KMS-11 (cell line): Measurements from ENCODE around the gene TTC16.

Experiments
- H2AFZ ChIP-seq: fragments of 200-600 bp; sonication (generic); 2 replicates; pipeline ENCODE4 v1.6.1; 2016; ENCODE audit warnings: antibody characterized with exemption, mixed run types, low read depth
- H3K27ac ChIP-seq: fragments of 200-600 bp; sonication (generic); 2 replicates; pipeline ENCODE4 v1.6.1; 2016; ENCODE audit warnings: mild to moderate bottlenecking, mixed run types
- H3K27me3 ChIP-seq: fragments of 200-600 bp; sonication (generic); 2 replicates; pipeline ENCODE4 v1.6.1; 2017; ENCODE audit warnings: mild to moderate bottlenecking, low read depth, mixed run types, moderate library complexity; ENCODE audit not compliant: insufficient read depth
- H3K36me3 ChIP-seq: fragments of 200-600 bp; sonication (generic); 2 replicates; pipeline ENCODE4 v1.6.1; 2017; ENCODE audit warnings: mild to moderate bottlenecking, mixed run types; ENCODE audit not compliant: insufficient read depth
- H3K4me1 ChIP-seq: fragments of 200-600 bp; sonication (generic); 2 replicates; pipeline ENCODE4 v1.6.1; 2016; ENCODE audit warnings: mild to moderate bottlenecking, low read depth, mixed run types; ENCODE audit not compliant: poor library complexity, severe bottlenecking
- H3K4me2 ChIP-seq: fragments of 200-600 bp; sonication (generic); 2 replicates; pipeline ENCODE4 v1.7.0; 2016; ENCODE audit warnings: mild to moderate bottlenecking, mixed run types
- H3K4me3 ChIP-seq: fragments of 200-600 bp; sonication (generic); IDR thresholded peaks from 2 replicates; pipeline ENCODE4 v1.6.1; 2017; ENCODE audit warnings: low read depth, low read length, mixed read lengths; ENCODE audit not compliant: insufficient read depth
- H3K79me2 ChIP-seq: fragments of 200-600 bp; sonication (generic); 2 replicates; pipeline ENCODE4 v1.6.1; 2016; ENCODE audit warnings: low read depth, mixed run types; ENCODE audit not compliant: insufficient read depth
- H3K9ac ChIP-seq: fragments of 200-600 bp; sonication (generic); 2 replicates; pipeline ENCODE4 v1.6.1; 2016; ENCODE audit warnings: mild to moderate bottlenecking, mixed run types
- H4K20me1 ChIP-seq: fragments of 200-600 bp; sonication (generic); 2 replicates; pipeline ENCODE4 v1.6.1; 2016; ENCODE audit warnings: mild to moderate bottlenecking, mixed run types; ENCODE audit not compliant: insufficient read depth
- CTCF ChIP-seq: fragments of 200-600 bp; sonication (generic); conservative IDR thresholded peaks from 2 replicates; pipeline ENCODE4 v1.6.1; 2017; ENCODE audit warnings: low read depth, mild to moderate bottlenecking, antibody characterized with exemption, low read length, moderate library complexity, mixed read lengths

TTC16 gene

GRCh38 chr9:127682351-127683136 is 33.3 kb upstream of the TTC16 start:
- Histone ChIP-seq H3K79me2 (no peaks in the 10 kb centered on the region), H3K4me2 (no peak overlapping the region), H3K27ac (no peak overlapping the region), H3K9ac (no peak overlapping the region), H3K27me3 (no peaks in the 10 kb centered on the region), H3K4me1 (no peaks in the 10 kb centered on the region), H4K20me1 (no peaks in the 10 kb centered on the region), H3K36me3 (no peaks in the 10 kb centered on the region), H3K4me3 (no peak overlapping the region), H2AFZ (no peak overlapping the region)
- no peak for TF ChIP-seq CTCF

- Histone ChIP-seq H3K4me2 (no peak overlapping the region), H3K27ac (no peak overlapping the region), H3K79me2 (no peaks in the 10 kb centered on the region), H3K36me3 (no peaks in the 10 kb centered on the region), H3K4me3 (no peak overlapping the region), H2AFZ (no peak overlapping the region), H3K9ac (no peak overlapping the region), H3K27me3 (no peaks in the 10 kb centered on the region), H4K20me1 (no peaks in the 10 kb centered on the region), H3K4me1 (no peaks in the 10 kb centered on the region)
- no peak for TF ChIP-seq CTCF
Observed at GRCh38 chr9:127683723-127684122, 32.2 kb upstream of the TTC16 start.

GRCh38 chr9:127684576-127684975 is 31.3 kb upstream of the TTC16 start:
- no peaks in the 10 kb centered on the region for H3K27me3 ChIP-seq
- TF ChIP-seq CTCF, result no peak
- no peak overlapping the region for H3K9ac ChIP-seq
- no peaks in the 10 kb centered on the region for H3K4me1 ChIP-seq
- no peaks in the 10 kb centered on the region for H3K79me2 ChIP-seq
- no peaks in the 10 kb centered on the region for H4K20me1 ChIP-seq
- H2AFZ ChIP-seq, result no peak overlapping the region
- no peak overlapping the region for H3K4me2 ChIP-seq
- H3K4me3 ChIP-seq, result no peak overlapping the region
- no peak overlapping the region for H3K27ac ChIP-seq
- H3K36me3 ChIP-seq, result no peaks in the 10 kb centered on the region

- Histone ChIP-seq H3K36me3 (no peaks in the 10 kb centered on the region), H4K20me1 (no peaks in the 10 kb centered on the region), H3K9ac (no peak overlapping the region), H3K79me2 (no peaks in the 10 kb centered on the region), H2AFZ (no peak overlapping the region), H3K27me3 (no peaks in the 10 kb centered on the region), H3K4me1 (no peaks in the 10 kb centered on the region), H3K4me3 (no peak overlapping the region), H3K27ac (no peak overlapping the region), H3K4me2 (no peak overlapping the region)
- no peak for TF ChIP-seq CTCF
Observed at GRCh38 chr9:127686461-127687393, 29.2 kb upstream of the TTC16 start.
